Measurements from ENCODE around the gene LRG1.
"Not testable (repeated sequence)": the region's sequence is repeated elsewhere in the genome, so short reads cannot be mapped to it uniquely, and the experiment has no call there.

Gene LRG1

DNA sequence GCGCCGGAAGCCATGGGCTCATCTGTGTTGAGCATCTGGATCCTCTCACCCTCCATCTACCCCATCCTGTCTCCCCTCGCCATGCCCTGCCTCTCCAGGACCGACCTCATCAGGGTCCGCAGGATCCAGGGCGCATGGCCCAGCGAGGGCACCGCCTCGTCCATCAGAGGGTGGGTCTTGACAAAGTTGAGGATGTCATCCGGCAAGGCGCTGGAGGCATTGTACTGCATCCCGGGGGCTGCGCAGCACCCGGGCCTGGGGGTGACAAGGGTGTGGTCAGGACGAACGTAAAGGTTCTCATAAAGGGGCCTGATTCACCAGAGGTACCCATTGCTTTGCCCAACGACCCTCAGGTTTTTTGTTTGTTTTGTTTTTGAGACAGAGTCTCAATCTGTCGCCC is 10.2 kb upstream of the LRG1 start:
- DNase-seq = no peak

DNA sequence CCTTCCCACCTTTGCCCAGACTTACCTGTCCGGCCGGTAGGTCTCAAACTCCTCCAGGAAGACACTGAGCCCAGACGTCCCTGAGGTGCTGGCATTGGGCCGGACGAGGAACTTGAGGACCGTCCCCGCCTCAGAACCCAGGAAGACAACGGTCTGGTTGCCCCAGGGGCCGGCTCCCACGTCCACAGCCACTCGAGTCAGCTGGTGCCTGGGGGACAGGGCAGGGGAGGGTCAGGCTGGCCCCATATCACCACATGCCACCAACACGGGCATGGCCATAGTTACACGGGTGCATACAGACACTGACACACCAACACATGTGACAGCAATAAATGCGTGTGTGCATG is 8.4 kb upstream of the LRG1 start:
- no peak for DNase-seq

DNA sequence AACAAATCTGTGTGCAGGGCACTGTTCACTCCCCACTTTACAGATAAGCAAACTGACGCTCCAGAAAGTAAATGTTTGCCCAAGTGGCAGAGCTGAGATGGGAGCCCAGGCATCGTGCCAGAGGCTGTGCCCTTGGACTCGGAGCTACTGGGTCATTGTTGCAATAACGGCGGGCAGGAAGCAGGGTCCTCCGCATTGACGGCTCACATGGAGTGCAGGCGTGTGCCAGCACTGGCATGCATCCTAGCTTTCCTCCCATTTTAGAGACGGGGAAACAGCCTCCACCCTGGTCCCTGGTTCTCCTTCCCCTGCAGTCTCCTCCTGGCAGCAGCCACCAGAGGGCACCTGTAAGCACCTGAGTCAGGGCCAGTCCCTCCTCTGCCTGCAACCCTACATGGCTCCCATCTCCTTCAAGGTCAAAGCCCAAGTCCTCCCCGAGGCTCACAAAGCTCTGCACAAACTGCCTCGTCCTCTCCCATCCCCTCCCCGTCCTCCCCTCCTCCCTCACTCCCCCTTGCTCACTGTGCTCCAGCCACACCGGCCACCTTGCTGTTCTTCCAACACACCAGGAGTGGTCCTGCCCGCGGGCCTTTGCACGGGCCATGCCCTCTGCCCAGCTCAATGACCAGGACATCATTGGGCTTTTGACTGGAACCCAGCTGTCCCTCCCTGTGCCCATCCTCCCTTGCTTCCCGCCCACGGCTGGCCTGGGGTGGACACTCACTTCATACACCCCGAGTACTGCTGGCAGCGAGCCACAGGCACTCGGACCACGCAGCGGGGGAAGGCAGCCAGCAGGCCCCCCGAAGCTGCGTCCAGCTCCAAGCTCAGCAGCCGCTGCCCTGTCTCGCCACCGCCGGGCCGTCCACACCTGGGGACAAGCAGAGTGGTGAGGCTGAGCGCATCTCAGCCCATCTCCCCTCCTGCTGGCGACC is 7.7 kb upstream of the LRG1 start:
- DNase-seq = no peak

DNA sequence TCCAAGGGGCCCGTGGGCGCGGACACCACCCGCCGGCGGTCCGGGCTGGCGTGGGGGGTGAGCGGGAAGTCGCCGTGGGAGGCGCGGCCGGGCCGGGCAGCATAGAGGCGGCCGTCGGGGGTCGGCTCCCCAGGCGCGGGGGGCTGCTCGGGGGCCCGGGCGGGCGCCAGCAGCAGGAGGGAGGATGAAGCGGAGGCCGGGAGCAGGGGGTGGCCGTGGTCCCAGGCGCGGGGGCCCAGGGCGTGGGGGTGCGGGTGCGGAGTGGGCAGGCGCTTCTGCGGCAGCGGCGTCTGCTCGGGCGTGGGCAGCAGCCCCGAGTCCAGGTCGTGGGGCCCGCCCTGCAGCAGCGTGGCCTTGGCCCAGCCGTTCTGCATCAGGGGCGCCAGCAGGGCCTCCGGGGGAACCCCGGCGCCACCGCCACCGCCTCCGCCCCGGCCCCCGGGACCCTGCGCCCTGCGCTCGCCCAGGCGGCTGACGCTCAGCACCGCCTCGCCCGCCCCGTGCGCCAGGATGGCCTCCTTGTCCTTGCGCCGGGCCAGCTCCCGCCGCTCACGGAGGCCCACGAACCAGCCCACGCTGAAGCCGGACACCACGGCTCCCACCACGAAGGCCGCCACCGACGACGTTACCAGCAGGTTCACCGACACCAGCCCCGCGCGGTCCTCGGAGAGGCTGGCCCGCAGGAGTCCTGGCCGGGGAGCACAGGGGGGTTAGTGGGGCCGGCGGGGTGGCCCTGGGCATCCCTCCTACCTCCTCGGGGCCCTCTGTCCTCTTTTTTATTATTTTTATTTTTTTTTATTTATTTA is 4.2 kb upstream of the LRG1 start:
- no peak for DNase-seq

DNA sequence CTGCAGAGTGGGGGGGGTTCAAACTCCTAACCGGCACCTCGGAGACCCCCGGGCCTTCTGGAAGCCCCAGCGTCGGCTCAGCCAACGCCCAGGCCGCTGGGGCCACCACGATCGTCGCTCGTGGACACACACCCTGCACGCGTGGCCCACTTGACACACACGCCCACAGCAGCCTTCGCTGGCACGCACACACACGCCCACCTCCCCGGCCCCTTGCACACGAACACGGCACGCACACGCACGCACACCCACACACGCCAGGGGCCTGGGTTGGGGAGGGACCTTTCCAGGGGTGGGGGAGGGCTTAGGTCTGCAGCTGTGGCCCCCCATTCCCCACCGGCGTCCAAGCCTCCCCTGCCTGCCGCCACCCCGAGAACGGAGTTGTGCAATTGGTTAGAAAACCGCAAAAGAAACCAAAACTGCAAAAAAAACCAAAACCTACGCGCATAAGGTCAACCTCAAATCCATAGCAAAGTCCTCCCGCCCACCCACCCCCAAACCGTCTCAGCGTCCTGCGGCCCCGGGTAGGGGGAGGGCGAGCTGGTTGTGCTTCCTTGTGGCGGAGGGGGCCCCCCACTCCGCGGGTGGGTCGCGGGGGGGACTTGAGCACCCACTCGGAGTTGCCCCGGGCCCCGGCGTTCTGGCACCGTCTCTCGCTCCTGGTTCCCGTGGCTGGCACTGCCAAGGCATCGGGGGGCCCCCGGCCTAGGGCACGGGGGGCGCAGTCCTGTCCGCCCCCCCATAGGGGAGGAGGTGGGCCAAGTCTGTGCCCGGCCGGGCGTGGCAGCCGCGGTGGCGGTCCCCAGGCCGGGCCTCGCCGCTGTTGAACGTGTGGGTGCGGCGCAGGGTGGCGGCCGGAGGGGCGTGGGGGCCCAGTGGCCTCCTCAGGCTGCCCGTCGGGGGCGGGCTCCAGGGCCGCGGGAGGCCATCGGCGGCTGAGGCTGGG is 3.3 kb upstream of the LRG1 start:
- DNase-seq = no peak

DNA sequence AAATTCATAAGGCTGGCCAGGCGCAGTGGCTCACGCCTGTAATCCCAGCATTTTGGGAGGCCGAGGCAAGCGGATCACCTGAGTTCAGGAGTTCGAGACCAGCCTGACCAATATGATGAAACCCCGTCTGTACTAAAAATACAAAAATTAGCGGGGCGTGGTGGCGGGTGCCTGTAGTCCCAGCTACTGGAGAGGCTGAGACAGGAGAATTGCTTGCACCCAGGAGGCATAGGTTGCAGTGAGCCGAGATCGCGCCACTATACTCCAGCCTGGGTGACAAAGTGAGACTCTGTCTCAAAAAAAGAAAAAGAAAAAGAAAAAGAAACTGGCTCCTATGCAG is 1.9 kb upstream of the LRG1 start:
- not testable (repeated sequence) for DNase-seq

DNA sequence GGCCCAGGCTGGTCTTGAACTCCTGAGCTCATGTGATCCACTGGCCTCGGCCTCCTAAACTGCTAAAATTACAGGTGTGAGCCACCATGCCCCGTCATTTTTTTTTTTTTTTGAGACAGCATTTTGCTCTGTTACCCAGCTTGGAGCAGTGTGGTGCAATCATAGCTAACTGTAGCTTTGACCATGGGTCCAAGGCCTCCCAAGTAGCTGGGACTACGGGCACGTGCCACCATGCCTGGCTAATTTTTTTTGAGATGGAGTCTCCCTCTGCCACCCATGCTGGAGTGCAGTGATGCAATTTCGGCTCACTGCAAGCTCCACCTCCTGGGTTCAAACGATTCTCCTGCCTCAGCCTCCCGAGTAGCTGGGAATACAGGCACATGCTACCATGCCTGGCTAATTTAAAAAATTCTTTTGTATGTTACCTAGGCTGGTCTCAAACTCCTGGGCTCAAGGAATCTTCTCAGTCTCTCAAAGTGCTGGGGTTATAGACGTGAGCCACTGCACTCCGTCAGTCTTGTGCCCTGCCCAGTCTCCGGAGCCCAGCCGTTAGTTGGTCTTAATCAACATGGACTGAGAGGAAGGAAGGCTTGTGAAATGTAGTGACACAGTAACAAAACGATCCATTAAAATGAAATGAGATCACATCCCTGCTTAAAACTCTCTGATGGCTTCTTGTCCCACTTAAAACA is 1.4 kb upstream of the LRG1 start:
- no peak for DNase-seq

DNA sequence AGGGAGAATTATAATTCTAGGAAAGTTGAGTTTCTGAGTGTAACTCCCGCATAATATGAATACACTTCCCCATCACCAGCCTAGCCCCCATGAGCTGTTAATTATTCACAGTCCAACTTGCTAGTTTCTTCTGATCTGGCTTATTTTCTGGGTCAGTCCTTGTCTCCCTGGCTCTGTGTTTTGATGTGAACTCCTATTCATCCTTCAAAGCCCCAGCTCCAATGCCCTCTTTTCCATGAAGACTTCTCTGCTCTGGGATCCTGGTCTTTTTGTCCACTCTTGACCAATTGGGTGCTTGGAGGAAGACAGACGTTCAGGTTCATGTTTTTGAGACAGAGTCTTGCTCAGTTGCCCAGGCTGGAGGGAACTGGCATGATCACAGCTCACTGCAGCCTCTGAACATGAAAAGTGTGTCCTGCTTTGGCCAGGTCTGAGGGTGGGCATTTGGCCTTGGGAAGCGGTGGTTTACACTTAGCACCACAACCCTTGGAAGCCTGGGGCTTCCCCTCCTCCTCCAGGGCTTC is 605 bp downstream of the LRG1 start:
- DNase-seq = no peak

DNA sequence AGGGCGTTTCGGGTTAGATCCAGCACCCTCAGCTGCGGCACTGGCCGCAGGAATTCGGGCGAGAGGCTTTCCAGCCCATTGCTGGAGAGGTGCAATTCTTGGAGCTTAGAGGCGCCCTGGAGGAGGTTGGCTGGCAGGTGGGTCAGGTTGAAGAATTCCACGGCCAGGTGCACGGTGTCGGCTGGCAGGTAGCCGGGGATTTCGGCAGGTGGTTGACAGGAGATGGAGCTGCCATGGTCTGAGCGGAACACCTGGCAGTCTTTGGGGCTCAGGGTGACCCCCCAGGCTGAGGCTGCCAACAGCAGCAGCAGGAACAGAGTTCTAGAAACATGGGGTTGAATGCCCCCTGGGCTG is 1.3 kb downstream of the LRG1 start:
- DNase-seq = no peak

DNA sequence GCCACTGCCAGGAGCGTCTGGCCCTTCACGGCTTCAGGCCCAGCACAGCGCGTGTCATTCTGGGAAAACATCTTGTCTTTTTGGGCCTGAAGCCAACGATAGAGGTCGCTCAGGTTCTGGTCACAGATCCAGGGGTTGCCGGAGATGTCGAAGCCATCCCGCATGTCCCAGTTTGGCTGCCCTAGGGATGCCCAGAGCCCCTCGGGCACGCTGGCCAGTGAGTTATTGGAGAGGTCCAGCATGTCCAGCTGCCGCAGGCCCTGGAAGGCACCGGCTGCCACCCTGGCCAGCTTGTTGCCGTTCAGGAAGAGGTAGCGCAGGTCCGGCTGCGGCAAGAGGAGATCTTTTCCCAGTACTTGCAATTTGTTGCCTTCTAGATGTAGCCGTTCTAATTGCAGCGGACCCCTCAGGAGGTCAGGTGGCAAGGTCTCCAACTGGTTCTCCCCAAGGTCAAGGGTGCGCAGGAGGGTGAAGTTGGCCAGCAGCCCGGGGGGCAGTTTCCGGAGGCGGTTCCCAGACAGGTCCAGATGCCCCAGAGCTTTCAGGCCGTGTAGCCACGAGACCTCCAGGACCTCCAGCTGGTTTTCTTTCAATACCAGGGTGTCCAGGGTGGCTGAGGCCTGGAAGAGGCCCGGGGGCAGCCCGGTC is 1.8 kb downstream of the LRG1 start:
- DNase-seq = no peak

DNA sequence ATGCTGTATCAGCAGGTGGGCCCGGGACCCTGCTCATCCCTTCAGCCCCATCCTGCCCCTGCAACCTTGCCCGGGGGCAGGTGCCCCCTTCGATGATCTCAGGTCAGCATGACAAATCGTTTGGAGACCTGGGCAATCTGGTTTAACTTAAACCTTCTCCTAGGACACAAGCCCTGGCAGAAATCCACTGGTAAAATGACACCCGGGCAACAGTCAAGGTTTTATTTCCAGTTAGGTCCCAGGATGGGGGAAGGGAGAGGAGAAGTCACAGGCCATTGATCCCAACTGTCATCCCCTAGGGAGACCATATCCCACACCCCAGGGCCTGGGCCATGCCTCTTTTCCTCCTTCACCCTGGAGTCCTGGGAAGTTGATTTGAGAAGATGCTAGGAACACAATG is 3.0 kb downstream of the LRG1 start:
- DNase-seq = no peak

DNA sequence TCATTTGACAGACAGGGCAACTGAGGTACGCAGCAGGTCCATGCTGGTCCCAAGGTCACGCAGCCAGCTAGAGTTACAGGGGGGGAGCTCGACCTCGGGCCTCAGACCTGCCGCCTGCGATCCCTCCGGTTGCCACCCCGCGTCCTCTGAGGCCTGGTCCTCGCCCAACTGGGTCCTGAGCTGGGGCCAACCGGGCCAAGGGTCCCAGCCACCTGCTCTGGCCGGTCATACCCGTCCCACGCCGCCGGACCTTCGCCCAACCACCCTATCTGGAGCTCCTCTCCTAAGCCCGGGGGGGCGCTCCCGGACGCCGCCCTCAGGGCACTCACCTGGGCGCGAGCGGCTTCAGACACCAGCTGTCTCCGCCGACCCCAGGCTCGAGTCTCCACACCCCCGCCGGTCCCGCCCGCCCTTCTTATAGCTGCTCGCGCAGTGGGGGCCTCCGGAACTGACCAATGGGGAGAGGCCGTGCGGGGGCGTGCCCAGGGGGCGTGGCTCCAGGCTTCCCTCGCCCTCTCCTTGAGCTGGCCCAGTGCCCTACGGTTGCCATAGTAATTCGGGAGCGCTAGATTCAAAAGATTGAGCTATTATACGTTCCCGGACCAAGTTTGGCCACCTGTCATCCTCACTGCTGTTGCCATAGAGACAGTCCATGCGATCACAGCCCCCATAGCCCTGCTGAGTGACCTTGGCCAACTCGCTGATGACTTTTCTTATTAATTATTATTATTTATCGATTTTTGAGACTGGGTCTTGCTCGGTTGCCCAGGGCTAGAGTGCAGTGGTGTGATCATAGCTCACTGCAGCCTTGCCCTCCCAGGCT is 4.8 kb downstream of the LRG1 start, which contains the start of gene PLIN5:
Gene PLIN5 (minus strand): TSS at position 389 of the 823 bp plus-strand sequence. CDS start 1,150 bp downstream, outside the sequence.
- peak; percentile 56 for DNase-seq

DNA sequence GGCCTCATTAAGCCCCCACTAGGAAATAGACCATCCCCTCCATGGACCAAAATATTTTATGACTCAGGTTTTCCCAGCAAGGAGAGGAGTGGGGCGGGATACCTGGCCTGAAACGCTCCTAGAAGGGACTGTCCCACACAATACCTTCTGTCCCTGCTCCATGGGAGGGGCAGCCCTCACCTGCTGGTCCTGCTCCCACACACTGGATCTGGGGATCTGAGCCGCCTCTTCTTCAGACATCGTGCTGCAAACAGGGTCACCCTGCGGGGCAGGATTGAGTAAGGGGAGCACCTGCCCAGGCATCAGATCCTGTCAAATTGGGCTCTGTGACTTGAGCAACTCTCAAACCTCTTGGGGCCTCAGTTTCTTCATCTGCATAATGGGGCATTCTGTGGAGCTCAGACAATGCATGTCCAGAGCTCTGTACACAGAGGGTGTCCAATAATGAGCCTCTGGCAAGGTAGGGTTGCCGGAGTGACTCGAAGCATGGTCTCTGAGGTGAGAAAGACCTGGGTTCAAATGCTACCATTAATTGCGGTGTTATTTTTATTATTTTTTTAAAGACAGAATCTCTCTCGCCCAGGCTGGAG is 5.9 kb downstream of the LRG1 start:
- no peak for DNase-seq

DNA sequence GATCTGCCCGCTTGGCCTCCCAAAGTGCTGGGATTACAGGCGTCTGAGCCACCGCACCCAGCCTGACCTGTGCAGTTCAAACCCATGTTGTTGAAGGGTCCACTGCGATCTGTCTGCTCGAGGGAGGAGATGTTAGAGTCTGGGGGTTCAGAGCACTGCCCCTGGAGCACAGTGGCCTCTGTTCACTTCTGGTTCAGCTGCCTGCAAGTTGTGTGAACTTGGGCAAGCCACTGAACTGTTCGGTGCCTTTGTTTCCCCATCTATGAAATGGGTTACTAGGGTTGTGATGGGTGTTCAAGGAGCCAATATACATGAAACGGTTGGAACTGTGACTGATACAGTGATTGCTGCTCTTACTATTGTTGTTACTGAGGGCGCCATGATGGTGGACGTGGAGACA is 6.5 kb downstream of the LRG1 start:
- no peak for DNase-seq

DNA sequence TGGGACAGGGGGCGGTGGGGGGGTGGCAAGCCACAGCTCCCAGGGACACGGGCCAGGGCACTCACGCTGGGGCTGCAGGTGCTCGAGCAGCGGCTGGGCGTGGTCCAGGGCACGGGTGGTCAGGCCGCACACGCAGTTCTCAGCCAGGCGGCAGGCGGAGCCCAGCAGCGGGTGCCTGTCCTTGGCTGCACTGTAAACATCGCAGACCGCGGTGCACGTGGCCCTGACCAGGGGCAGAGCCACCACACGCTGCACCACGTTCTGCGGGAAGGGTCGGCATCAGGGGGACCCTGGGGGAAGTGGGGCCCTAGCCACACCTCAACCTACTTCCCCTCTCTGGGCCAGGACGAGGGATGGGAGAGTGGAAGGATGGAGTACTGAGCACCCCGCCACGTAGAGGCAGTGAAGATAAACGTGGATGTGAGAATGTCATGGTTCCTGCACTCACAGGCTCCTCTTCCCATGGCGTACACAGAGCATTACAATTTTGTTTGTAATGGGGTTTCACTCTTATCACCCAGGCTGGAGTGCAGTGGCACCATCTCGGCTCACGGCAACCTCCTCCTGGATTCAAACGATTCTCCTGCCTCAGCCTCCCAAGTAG is 8.2 kb downstream of the LRG1 start:
- DNase-seq = no peak

DNA sequence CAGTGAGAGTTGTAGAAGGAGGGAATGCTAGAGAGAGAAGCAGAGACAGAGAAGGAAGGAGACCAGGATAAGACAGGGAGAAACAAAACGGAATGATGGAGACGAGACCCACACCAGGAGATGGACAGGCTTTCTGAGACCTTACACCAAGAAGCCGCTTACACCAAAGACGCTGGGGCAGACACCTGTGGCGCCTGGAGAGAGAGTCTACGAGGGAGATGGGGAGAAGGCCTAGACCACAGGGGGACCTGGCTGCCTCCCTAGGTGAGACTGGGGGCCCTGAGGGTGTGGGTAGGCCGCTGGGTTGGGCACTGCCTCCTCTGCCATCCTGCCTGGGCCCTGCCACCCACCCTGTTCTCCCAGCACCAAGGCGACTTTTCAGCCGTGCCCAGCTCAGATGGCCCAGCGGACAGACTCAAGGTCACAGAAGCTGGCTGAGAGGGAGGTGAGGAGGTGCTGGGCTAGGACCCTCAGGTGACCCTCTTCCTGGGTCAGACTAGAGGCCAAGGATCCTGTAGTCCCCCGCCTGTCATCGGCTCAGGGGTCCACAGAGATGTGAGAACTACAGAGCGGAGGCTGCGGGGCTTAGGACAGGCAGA is 9.8 kb downstream of the LRG1 start:
- DNase-seq = no peak

DNA sequence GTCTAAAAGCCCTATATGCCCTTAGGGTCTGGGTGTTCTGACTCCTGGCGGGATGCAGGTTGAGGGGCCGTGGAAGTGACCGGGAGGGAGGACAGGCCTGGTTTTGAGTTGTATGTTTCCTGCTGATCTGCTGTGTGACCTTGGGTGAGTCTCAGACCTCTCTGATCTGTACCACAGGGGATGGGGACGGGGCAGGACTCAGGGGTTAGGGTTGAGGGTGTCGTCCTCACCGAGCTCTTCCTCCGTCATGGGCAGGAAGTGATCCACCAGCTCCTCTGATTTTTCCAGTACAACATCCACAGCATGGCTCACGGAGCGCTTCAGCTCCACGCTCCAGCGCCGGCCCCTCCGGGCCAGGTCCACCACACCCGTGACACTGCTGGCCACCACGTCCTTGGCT is 11.0 kb downstream of the LRG1 start:
- no peak for DNase-seq

DNA sequence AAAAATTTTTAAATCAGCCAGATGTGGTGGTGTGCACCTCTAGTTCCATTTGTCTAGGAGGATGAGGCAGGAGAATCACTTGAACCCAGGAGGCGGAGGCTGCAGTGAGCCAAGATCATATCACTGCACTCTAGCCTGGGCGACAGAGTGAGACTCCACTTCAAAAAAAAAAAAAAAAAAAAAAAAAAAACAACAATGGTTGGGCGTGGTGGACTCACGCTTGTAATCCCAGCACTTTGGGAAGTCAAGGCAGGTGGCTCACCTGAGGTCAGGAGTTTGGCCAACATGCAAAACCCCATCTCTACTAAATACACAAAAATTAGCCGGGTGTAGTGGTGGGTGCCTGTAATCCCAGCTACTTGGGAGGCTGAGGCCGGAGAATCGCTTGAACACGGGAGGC is 12.5 kb downstream of the LRG1 start:
- DNase-seq = not testable (repeated sequence)

DNA sequence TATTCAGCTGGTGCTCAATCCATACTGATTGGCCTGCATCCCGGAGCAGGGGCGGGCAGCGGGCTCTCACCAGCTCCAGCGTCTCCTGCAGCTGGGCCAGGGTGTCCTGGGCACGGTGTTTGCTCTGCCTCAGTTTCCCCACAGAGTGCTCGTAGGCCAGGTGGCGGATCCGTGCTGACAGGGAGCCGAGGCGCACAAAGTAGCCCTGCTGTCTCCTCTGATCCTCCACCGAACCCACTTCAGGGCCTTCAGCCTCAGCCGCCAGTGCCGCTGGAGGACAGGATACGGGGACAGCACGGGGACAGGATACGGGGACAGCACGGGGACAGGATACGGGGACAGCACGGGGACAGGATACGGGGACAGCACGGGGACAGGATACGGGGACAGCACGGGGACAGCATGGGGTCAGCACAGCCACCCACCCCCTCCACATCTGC is 14.3 kb downstream of the LRG1 start:
- DNase-seq = no peak

Data from CD4-positive, alpha-beta T cell treated with Interleukin-10 for 1 hour (primary cell).